Effector memory CD4-positive, alpha-beta T cell (primary cell): ENCODE measurements around the gene GJB3.
"Not testable (repeated sequence)": the region's sequence is repeated elsewhere in the genome, so short reads cannot be mapped to it uniquely, and the experiment has no call there.

ENCODE experiments used
- DNase-seq, 3 donors: peaks; one replicate each; pipeline ENCODE4 v3.0.0-alpha.2; 2020
- H3K27ac ChIP-seq: 2 replicates; pipeline ENCODE4 v1.7.0; 2013; ENCODE audit warnings: mild to moderate bottlenecking, low read length, moderate library complexity; ENCODE audit not compliant: insufficient read depth, poor library complexity, severe bottlenecking
- H3K27me3 ChIP-seq: replicated peaks from 2 replicates; pipeline ENCODE4 v1.7.0; 2013; ENCODE audit warnings: mild to moderate bottlenecking, low read length; ENCODE audit not compliant: insufficient read depth, control insufficient read depth, poor library complexity, severe bottlenecking
- H3K36me3 ChIP-seq: 2 replicates; pipeline ENCODE4 v1.7.0; 2013; ENCODE audit warnings: mild to moderate bottlenecking, low read length, moderate library complexity; ENCODE audit not compliant: control insufficient read depth, insufficient read depth
- H3K4me1 ChIP-seq: 2 replicates; pipeline ENCODE4 v1.7.0; 2013; ENCODE audit warnings: low read length, mild to moderate bottlenecking; ENCODE audit not compliant: control insufficient read depth, insufficient read depth, poor library complexity, severe bottlenecking
- H3K4me3 ChIP-seq: 2 replicates; pipeline ENCODE4 v1.7.0; 2013; ENCODE audit warnings: low read length, low read depth, mild to moderate bottlenecking; ENCODE audit not compliant: insufficient read depth, poor library complexity, severe bottlenecking
- H3K9me3 ChIP-seq: 2 replicates; pipeline ENCODE4 v1.7.0; 2013; ENCODE audit warnings: mild to moderate bottlenecking, low read length, moderate library complexity; ENCODE audit not compliant: control insufficient read depth

Gene GJB3

GRCh38 chr1:34759503-34760357, 21.3 kb upstream of the GJB3 start, which contains the start of gene GJB4:
Gene GJB4, plus strand, starts transcription at chr1:34759740. Its CDS starts 1,515 bp downstream, at chr1:34761255.
- H3K27me3 ChIP-seq = no peaks in the 10 kb centered on the region
- H3K36me3 ChIP-seq = no peaks in the 10 kb centered on the region
- DNase-seq = no peak
- H3K4me3 ChIP-seq = no peak within 1 kb of the TSS
- no peaks in the 10 kb centered on the region for H3K9me3 ChIP-seq
- H3K4me1 ChIP-seq = no peaks in the 10 kb centered on the region
- no peak within 1 kb of the TSS for H3K27ac ChIP-seq

- H3K27me3 ChIP-seq = no peaks in the 10 kb centered on the region
- DNase-seq = no peak
- H3K4me3 ChIP-seq = no peak overlapping the region
- no peaks in the 10 kb centered on the region for H3K36me3 ChIP-seq
- H3K9me3 ChIP-seq = no peaks in the 10 kb centered on the region
- no peak overlapping the region for H3K27ac ChIP-seq
- no peaks in the 10 kb centered on the region for H3K4me1 ChIP-seq
Observed at GRCh38 chr1:34761176-34761761, 19.7 kb upstream of the GJB3 start.

DNA sequence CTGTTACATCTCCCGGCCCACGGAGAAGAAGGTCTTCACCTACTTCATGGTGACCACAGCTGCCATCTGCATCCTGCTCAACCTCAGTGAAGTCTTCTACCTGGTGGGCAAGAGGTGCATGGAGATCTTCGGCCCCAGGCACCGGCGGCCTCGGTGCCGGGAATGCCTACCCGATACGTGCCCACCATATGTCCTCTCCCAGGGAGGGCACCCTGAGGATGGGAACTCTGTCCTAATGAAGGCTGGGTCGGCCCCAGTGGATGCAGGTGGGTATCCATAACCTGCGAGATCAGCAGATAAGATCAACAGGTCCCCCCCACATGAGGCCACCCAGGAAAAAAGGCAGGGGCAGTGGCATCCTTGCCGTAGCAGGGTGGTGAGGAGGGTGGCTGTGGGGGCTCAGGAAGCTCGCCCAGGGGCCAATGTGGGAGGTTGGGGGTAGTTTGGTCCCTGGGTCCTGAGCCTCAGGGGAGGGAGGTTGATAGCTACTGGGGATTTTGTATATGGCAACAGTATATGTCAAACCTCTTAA, 19.2 kb upstream of the GJB3 start:
- Histone ChIP-seq H3K36me3 (no peaks in the 10 kb centered on the region), H3K9me3 (no peaks in the 10 kb centered on the region), H3K27ac (no peak overlapping the region), H3K27me3 (no peaks in the 10 kb centered on the region), H3K4me1 (no peaks in the 10 kb centered on the region), H3K4me3 (no peak overlapping the region)
- DNase-seq = no peak

GRCh38 chr1:34762474-34763141, 18.4 kb upstream of the GJB3 start:
- DNase-seq = no peak
- no peak overlapping the region for H3K27ac ChIP-seq
- H3K4me3 ChIP-seq = no peak overlapping the region
- no peaks in the 10 kb centered on the region for H3K4me1 ChIP-seq
- no peaks in the 10 kb centered on the region for H3K9me3 ChIP-seq
- H3K36me3 ChIP-seq = no peaks in the 10 kb centered on the region
- H3K27me3 ChIP-seq = no peaks in the 10 kb centered on the region

- DNase-seq = no peak
- Histone ChIP-seq H3K4me3 (no peak overlapping the region), H3K27ac (no peak overlapping the region), H3K9me3 (no peaks in the 10 kb centered on the region), H3K27me3 (no peaks in the 10 kb centered on the region), H3K4me1 (no peaks in the 10 kb centered on the region), H3K36me3 (no peaks in the 10 kb centered on the region)
Observed at GRCh38 chr1:34763142-34763781, 17.8 kb upstream of the GJB3 start.

DNA sequence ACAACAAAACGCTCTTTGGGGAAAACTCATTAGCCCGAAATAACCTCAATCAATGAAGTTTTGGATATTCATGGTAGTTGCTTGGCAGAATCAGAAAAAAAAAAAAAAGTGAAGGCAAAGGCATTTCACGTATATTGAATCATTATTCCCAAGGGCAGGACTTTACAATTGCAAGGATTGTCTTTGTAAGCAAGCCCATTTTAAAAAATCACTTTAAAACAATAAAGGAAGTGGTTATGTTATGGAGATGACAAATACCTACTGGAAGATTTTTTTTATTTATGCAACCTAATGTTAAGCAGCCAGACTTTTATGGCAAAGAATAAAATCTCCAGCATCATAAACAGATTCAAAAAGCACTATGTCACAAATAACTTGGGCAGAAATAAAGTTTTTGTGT, 12.2 kb upstream of the GJB3 start:
- Histone ChIP-seq H3K36me3 (no peaks in the 10 kb centered on the region), H3K27ac (no peak overlapping the region)

DNA sequence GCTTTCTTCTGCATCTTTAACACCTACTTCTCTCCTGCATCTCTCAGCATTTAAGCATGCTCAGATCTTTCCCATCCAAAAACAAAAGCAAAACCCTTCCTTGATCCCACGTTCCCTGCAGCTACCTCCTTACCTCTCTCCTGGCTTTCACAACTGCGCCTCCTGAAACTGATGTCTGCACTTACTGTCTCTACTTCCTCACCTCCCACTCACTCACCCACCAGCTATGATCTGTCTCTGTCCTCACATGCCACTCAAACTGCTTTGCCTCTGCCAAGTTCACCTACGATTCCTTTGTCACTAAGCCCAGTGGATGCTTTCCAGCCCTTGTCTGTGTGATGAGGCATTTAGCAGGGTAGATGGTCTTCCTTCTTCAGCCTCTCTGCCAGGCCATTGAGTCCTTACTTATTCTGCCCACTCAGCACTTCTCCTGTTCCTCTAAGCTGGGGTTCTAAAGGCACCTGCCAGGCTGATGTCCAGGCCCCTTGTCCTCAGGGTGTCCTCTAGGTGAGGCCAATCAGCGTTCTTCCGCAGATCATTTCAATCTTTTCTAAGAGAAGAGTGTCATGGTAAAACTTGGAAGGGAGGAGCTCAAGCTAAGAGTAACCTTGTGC, 10.0 kb upstream of the GJB3 start:
- Histone ChIP-seq H3K9me3 (no peaks in the 10 kb centered on the region), H3K27me3 (no peaks in the 10 kb centered on the region), H3K4me1 (no peaks in the 10 kb centered on the region), H3K27ac (no peak overlapping the region), H3K36me3 (no peaks in the 10 kb centered on the region), H3K4me3 (no peak overlapping the region)
- no peak for DNase-seq

More for the DNA sequence above, 12.2 kb upstream of the GJB3 start:
- DNase-seq = no peak
- H3K4me1 ChIP-seq = no peaks in the 10 kb centered on the region
- no peaks in the 10 kb centered on the region for H3K9me3 ChIP-seq
- H3K27me3 ChIP-seq = no peaks in the 10 kb centered on the region
- no peak overlapping the region for H3K4me3 ChIP-seq

DNA sequence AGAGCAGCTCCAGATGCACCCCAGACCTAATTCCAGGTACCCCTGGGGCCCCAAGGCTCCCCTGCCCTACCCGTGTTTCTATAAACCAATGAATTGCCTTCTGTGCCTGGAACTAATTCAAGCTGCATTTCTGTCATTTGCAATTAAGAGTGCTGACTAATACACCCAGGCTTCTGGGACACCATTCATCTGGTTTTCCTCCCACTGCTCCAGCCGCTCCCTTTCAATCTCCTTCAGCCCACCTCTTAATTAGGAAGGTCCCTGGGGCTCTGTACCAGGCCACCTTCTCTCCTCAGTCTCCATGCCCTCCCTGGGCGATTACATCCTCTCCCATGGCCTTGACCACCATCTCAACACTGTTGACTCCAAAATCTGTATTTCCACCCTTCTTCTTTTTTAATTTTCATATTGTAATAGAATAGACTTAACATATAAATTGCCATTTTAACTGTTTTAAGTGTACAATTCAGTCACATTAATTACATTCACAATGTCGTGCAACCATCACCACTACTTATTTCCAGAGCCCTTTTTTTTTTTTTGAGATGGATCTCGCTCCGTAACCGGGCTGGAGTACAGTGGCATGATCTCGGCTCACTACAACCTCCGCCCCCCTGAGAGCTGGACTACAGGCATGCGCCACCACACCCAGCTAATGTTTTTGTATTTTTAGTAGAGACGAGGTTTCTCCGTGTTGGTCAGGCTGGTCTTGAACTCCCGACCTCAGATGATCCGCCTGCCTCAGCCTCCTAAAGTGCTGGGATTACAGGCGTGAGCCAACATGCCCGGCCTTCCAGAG, 9.2 kb upstream of the GJB3 start:
- H3K27ac ChIP-seq = no peak overlapping the region
- no peaks in the 10 kb centered on the region for H3K9me3 ChIP-seq
- H3K27me3 ChIP-seq = no peaks in the 10 kb centered on the region
- no peaks in the 10 kb centered on the region for H3K4me1 ChIP-seq
- H3K36me3 ChIP-seq = no peaks in the 10 kb centered on the region
- H3K4me3 ChIP-seq = no peak overlapping the region
- DNase-seq = no peak

DNA sequence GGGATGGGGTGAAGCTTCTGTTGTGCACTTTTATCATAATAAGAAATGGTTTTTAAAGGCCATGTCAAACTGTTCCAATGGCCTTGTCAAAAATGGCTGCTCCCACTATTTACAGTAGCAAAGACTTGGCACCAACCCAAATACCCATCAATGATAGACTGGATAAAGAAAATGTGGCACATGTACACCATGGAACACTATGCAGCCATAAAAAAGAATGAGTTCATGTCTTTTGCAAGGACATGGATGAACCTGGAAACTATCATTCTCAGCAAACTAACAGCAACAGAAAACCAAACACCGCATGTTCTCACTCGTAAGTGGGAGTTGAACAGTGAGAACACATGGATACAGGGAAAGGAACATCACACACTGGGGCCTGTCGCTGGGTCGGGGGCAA, 7.9 kb upstream of the GJB3 start:
- H3K9me3 ChIP-seq, H3K4me3 ChIP-seq, H3K4me1 ChIP-seq, H3K36me3 ChIP-seq, DNase-seq, H3K27ac ChIP-seq, H3K27me3 ChIP-seq: not testable (repeated sequence)
